GM21447 (cell line): Measurements from ENCODE around the gene MYLK.

Experiments used
- ATAC-seq: cut with Tn5 transposase; IDR thresholded peaks from one replicate; pipeline ENCODE4 v1.9.1; 2021; ENCODE audit not compliant: unreplicated experiment

The MYLK gene

GRCh38 chr3:123778991-123779622 lies 105.0 kb downstream of the MYLK start:
- no peak for ATAC-seq

GRCh38 chr3:123778525-123778924 lies 105.6 kb downstream of the MYLK start:
- ATAC-seq, result no peak

GRCh38 chr3:123776071-123776782 lies 107.9 kb downstream of the MYLK start:
- ATAC-seq, result no peak

- no peak for ATAC-seq
Observed at GRCh38 chr3:123774474-123774873, 109.7 kb downstream of the MYLK start.

DNA sequence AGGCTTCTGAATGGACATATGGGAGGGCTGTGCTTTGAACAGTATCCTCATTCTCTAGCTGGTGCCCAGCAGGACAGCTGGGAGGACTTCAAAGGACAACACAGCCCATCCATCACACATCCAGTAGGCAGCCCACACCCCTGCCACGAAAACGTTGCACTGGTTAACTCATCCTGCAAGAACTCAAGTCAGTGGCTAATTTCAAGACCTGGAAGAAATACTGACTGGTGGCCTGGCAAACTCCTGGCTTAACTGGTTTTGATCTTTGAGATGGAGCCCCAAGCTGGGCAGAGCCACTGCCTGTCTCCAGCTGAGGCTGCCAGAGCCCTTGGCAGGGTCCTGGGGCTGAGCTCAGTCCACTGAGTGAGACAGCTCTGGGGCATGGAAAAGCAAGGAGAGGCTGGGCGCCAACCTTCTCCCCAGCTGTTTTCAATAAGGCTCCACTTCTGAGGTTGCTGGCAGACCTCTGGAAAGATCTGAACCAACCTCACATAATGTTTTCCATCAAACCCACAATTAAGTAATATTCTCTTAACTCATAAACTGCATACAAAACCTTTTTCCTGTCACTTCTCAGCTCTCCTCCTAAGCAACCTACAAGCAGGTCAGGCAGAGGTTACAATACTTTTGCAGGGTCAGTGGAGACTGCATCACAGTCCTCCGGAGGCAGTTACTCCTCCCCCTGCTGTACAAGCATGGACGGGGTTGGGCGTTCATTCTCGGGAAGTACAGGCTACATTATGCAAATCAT lies 110.3 kb downstream of the MYLK start:
- no peak for ATAC-seq

DNA sequence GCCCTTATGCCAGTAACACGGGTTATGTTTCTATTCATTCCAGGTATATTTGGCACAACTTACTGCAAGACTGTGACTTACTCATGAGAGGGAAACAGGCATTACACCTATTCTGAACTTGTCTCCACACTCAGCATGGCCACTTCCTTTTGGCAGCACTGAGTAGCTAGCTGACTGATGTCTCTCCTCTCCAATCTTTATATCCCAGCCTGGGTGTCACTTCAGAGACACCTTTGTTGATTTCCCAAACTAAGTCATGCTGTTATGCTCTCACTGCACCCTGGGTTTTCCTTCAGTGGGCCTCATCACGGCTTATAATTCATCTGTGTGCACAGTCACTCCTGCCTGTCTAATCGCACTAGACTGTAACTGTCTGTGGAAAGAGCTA lies 114.8 kb downstream of the MYLK start:
- ATAC-seq, result no peak

GRCh38 chr3:123768480-123769355 lies 115.4 kb downstream of the MYLK start:
- ATAC-seq, result no peak

GRCh38 chr3:123767564-123768292 lies 116.4 kb downstream of the MYLK start:
- ATAC-seq, result no peak

DNA sequence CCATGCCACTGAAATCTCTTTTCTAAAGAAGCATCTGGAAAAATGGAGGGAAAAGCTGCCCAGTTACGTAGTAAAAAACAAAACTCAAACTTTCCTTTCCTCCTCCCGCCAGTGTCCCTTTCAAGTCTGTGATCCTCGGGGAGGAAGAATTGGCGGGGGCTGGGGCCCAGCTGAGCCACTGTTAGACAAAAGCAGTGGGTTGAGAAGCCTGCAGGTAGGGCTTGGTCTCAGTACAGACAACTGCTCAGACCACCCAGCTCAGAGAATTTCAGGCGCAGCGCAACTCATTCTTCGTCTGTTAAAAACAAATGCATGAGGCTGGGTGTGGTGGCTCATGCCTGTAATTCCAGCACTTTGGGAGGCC lies 117.1 kb downstream of the MYLK start:
- ATAC-seq, result no peak

GRCh38 chr3:123766193-123767008 lies 117.7 kb downstream of the MYLK start:
- no peak for ATAC-seq

GRCh38 chr3:123765475-123766128 lies 118.5 kb downstream of the MYLK start:
- ATAC-seq, result no peak

GRCh38 chr3:123764647-123765046 lies 119.5 kb downstream of the MYLK start:
- ATAC-seq, result no peak

GRCh38 chr3:123762805-123763204 lies 121.3 kb downstream of the MYLK start:
- ATAC-seq, result no peak

GRCh38 chr3:123760817-123761216 lies 123.3 kb downstream of the MYLK start:
- ATAC-seq, result no peak

GRCh38 chr3:123759871-123760270 lies 124.3 kb downstream of the MYLK start:
- no peak for ATAC-seq

DNA sequence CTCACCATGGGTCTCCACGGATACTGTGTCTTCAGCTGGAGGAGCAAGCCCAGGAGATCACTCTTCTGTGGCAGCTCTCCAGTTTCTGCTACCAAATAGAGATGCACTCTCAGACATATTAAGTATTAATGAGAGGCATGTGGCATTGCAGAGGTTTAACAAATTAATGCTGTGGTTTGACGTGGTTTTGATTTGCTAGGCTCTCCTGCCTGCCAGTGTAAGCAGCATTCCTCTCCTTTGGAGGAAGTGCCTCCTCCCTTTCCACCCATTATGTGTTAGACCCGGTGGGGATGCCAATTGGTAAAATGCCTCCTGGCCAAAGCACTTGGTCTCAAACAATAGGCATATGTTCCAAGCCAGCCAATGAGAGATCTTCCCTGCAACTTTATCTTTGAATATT lies 124.8 kb downstream of the MYLK start:
- no peak for ATAC-seq

DNA sequence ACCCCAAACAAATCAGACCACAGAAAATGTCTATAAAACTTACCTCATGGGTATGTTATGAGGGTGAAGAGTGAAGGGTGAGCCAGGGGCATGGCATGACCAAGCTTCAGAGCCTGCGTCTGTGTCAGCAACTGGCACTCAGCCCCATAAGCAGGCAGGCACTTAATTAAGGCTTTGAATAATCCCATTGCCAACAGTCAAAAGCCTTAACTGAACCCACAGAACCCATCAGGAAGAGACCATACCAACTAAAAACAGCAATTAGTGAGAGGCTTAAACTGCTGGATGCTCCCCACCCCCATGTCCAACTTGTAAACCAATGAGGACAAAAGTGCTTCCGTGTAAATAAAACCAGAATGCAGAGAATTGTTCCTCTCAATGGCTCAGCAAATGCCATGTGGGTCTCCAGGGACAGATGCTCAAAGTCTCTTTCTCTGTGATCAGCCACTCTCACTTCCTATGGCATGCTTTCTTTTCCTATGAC lies 126.0 kb downstream of the MYLK start:
- no peak for ATAC-seq

- no peak for ATAC-seq
Observed at GRCh38 chr3:123757281-123757940, 126.7 kb downstream of the MYLK start.

- ATAC-seq, result no peak
Observed at GRCh38 chr3:123755501-123755900, 128.6 kb downstream of the MYLK start.
